H1 (cell line): Measurements from ENCODE around the gene RAB3GAP2. TPM values are rescaled to one million over a fixed set of nuclear protein-coding genes. Genes with fewer than 3 reads are reported as not detected.

Experiments
- CTCF ChIA-PET: fragments of 300-600 bp; sonication (Branson Sonifier 250); formaldehyde crosslinking; loops from one replicate; lab custom pipeline; 2021; ENCODE audit not compliant: partially characterized antibody; lab: Charles Lee
- POLR2A ChIA-PET: fragments of 300-600 bp; sonication (Branson Sonifier 250); formaldehyde crosslinking; loops from one replicate; lab custom pipeline; 2021; ENCODE audit warnings: inconsistent platforms; ENCODE audit not compliant: partially characterized antibody; lab: Charles Lee
- DNase-seq, 2 experiments: peaks; one replicate each; pipeline versions ENCODE4 v3.0.0 to v3.0.0-alpha.2; 2010 to 2022; ENCODE audit warnings: low spot score in 2 of 2, low read depth in 1 of 2, mixed read lengths in 1 of 2
- FAIRE-seq: peaks from 2 replicates; lab custom pipeline; 2011; peaks lifted over from hg19 to GRCh38; lab: Jason Lieb, UNC
- H2AFZ ChIP-seq: 2 replicates; pipeline ENCODE4 v1.8.1; 2012; ENCODE audit warnings: low read length, inconsistent platforms
- H2AK5ac ChIP-seq: 2 replicates; pipeline ENCODE4 v1.6.1; 2013; ENCODE audit warnings: low read depth, low read length
- H2BK120ac ChIP-seq: replicated peaks from 2 replicates; pipeline ENCODE3; 2013; ENCODE audit warnings: low read depth, low read length, inconsistent platforms
- H2BK12ac ChIP-seq: 2 replicates; pipeline ENCODE4 v1.6.1; 2013; ENCODE audit warnings: low read depth, low read length
- H2BK15ac ChIP-seq: 2 replicates; pipeline ENCODE4 v1.6.1; 2013; ENCODE audit warnings: low read length
- H2BK20ac ChIP-seq: 2 replicates; pipeline ENCODE4 v1.6.1; 2013; ENCODE audit warnings: low read length
- H2BK5ac ChIP-seq: 2 replicates; pipeline ENCODE4 v1.6.1; 2013; ENCODE audit warnings: low read depth, low read length
- H3K14ac ChIP-seq: 2 replicates; pipeline ENCODE4 v1.6.1; 2013; ENCODE audit warnings: inconsistent platforms; ENCODE audit not compliant: insufficient read length
- H3K18ac ChIP-seq: 2 replicates; pipeline ENCODE4 v1.6.1; 2013; ENCODE audit warnings: low read length; ENCODE audit errors: extremely low read depth
- H3K23ac ChIP-seq: 2 replicates; pipeline ENCODE4 v1.6.1; 2013; ENCODE audit warnings: inconsistent platforms; ENCODE audit not compliant: insufficient read length
- H3K23me2 ChIP-seq: 2 replicates; pipeline ENCODE4 v1.6.1; 2013; ENCODE audit warnings: low read depth, low read length
- H3K27ac ChIP-seq: 2 replicates; pipeline ENCODE4 v1.6.1; 2011; ENCODE audit warnings: low read depth, low read length, inconsistent platforms
- H3K27me3 ChIP-seq, 4 experiments: replicated peaks in 1 of 4; 1 replicate in 1 of 4; 2 replicates in 3 of 4; pipeline versions ENCODE4 v1.6.1 to v1.8.1; 2011 to 2013; ENCODE audit warnings: low read length in 3 of 4, mild to moderate bottlenecking in 3 of 4, inconsistent platforms in 2 of 4, mixed read lengths in 2 of 4, moderate library complexity in 1 of 4; ENCODE audit not compliant: control insufficient read depth in 3 of 4, insufficient read depth in 3 of 4; ENCODE audit errors: extremely low read depth in 1 of 4
- H3K36me3 ChIP-seq, 4 experiments: 2 replicates each; pipeline versions ENCODE4 v1.6.1 to v1.8.1; 2011 to 2013; ENCODE audit warnings: mild to moderate bottlenecking in 4 of 4, low read length in 3 of 4, moderate library complexity in 2 of 4, control low read depth in 1 of 4, inconsistent platforms in 1 of 4; ENCODE audit not compliant: insufficient read depth in 4 of 4, control insufficient read depth in 2 of 4
- H3K4ac ChIP-seq: replicated peaks from 2 replicates; pipeline ENCODE3; 2013; ENCODE audit warnings: low read length, low read depth, mixed read lengths, inconsistent platforms; ENCODE audit not compliant: insufficient read length
- H3K4me1 ChIP-seq, 4 experiments: replicated peaks in 1 of 4; 1 replicate in 1 of 4; 2 replicates in 3 of 4; pipeline versions ENCODE4 v1.6.1 to v1.8.1; 2011 to 2013; ENCODE audit warnings: low read length in 3 of 4, inconsistent platforms in 2 of 4, mixed read lengths in 1 of 4; ENCODE audit not compliant: insufficient read depth in 4 of 4, control insufficient read depth in 3 of 4
- H3K4me2 ChIP-seq, 2 experiments: 2 replicates each; pipeline versions ENCODE4 v1.6.1 to v1.8.1; 2011 to 2013; ENCODE audit warnings: low read depth in 2 of 2, low read length in 2 of 2, control low read depth in 1 of 2, inconsistent platforms in 1 of 2, mild to moderate bottlenecking in 1 of 2; ENCODE audit not compliant: insufficient read depth in 1 of 2
- H3K4me3 ChIP-seq, 4 experiments: fragments of 200-600, 300-600 bp in 1 of 4; sonication (generic), shearing (Covaris generic), sonication (Bioruptor Twin) in 1 of 4; 2 replicates each; pipeline versions ENCODE4 v1.5.1 to v1.8.1; 2011 to 2016; ENCODE audit warnings: low read length in 4 of 4, low read depth in 3 of 4, control low read depth in 2 of 4, inconsistent platforms in 2 of 4, mild to moderate bottlenecking in 2 of 4, mixed read lengths in 1 of 4, moderate library complexity in 1 of 4; ENCODE audit not compliant: insufficient read depth in 2 of 4; ENCODE audit errors: extremely low read depth in 1 of 4
- H3K56ac ChIP-seq: replicated peaks from 2 replicates; pipeline ENCODE3; 2013; ENCODE audit warnings: low read depth, mild to moderate bottlenecking, mixed read lengths, low read length, inconsistent platforms; ENCODE audit not compliant: insufficient read length
- H3K79me1 ChIP-seq: 2 replicates; pipeline ENCODE4 v1.6.1; 2013; ENCODE audit warnings: low read depth, low read length, control low read depth
- H3K79me2 ChIP-seq, 2 experiments: 2 replicates each; pipeline versions ENCODE4 v1.6.1 to v1.8.1; 2012 to 2013; ENCODE audit warnings: low read length in 2 of 2, mild to moderate bottlenecking in 2 of 2, inconsistent platforms in 1 of 2; ENCODE audit not compliant: insufficient read depth in 2 of 2, control insufficient read depth in 1 of 2
- H3K9ac ChIP-seq, 4 experiments: replicated peaks in 1 of 4; 1 replicate in 1 of 4; 2 replicates in 3 of 4; pipeline versions ENCODE4 v1.6.1 to v1.8.1; 2011 to 2013; ENCODE audit warnings: low read depth in 3 of 4, low read length in 3 of 4, control low read depth in 2 of 4, mild to moderate bottlenecking in 2 of 4, moderate library complexity in 2 of 4, inconsistent platforms in 1 of 4; ENCODE audit errors: extremely low read depth in 1 of 4
- H3K9me3 ChIP-seq, 2 experiments: 2 replicates each; pipeline versions ENCODE4 v1.6.1 to v1.8.1; 2012 to 2013; ENCODE audit warnings: mild to moderate bottlenecking in 2 of 2, moderate library complexity in 2 of 2, control low read depth in 1 of 2, inconsistent platforms in 1 of 2, low read depth in 1 of 2, low read length in 1 of 2, mixed read lengths in 1 of 2; ENCODE audit not compliant: insufficient read depth in 2 of 2
- H4K20me1 ChIP-seq, 2 experiments: replicated peaks in 1 of 2; 2 replicates each; pipeline versions ENCODE3 to v1.8.1; 2011 to 2013; ENCODE audit warnings: inconsistent platforms in 2 of 2, low read length in 2 of 2, mild to moderate bottlenecking in 1 of 2; ENCODE audit not compliant: insufficient read depth in 2 of 2, control insufficient read depth in 1 of 2
- H4K5ac ChIP-seq: 2 replicates; pipeline ENCODE4 v1.6.1; 2013; ENCODE audit warnings: low read length, low read depth, mixed read lengths, inconsistent platforms; ENCODE audit not compliant: insufficient read length
- H4K8ac ChIP-seq: 2 replicates; pipeline ENCODE4 v1.8.0; 2013; ENCODE audit warnings: mild to moderate bottlenecking, moderate library complexity, low read length, inconsistent platforms; ENCODE audit not compliant: insufficient read depth; ENCODE audit errors: extremely low read depth
- H4K91ac ChIP-seq: replicated peaks from 2 replicates; pipeline ENCODE3; 2013; ENCODE audit warnings: low read length, mixed read lengths, inconsistent platforms; ENCODE audit not compliant: insufficient read length
- ASH2L ChIP-seq: fragments of 200-600, 300-600 bp; sonication (generic); IDR thresholded peaks from one replicate; pipeline ENCODE4 v1.7.1; 2017; ENCODE audit warnings: low read length
- CBX5 ChIP-seq: fragments of 300-800, 300-1000 bp; sonication (generic); IDR thresholded peaks from 2 replicates; pipeline ENCODE4 v1.7.1; 2016; ENCODE audit warnings: antibody characterized with exemption, low read length, low read depth
- EGR1 ChIP-seq: IDR thresholded peaks from 2 replicates; pipeline ENCODE4 v1.6.1; 2011; ENCODE audit warnings: low read depth, low read length, borderline replicate concordance
- NANOG ChIP-seq: IDR thresholded peaks from 2 replicates; pipeline ENCODE4 v1.6.1; 2011; ENCODE audit warnings: low read length, low read depth, mild to moderate bottlenecking, inconsistent platforms; ENCODE audit not compliant: insufficient read depth, poor library complexity, severe bottlenecking
- POLR2AphosphoS5 ChIP-seq: IDR thresholded peaks from 2 replicates; pipeline ENCODE4 v1.6.1; 2011; ENCODE audit warnings: low read depth, low read length
- POU5F1 ChIP-seq: IDR thresholded peaks from 2 replicates; pipeline ENCODE4 v1.6.1; 2011; ENCODE audit warnings: low read depth, mild to moderate bottlenecking, low read length, moderate library complexity
- RBBP5 ChIP-seq: IDR thresholded peaks from 2 replicates; pipeline ENCODE4 v1.7.1; 2012; ENCODE audit warnings: low read depth, mild to moderate bottlenecking, inconsistent platforms, low read length, moderate library complexity, borderline replicate concordance
- SP1 ChIP-seq: IDR thresholded peaks from 2 replicates; pipeline ENCODE4 v1.6.1; 2011; ENCODE audit warnings: low read depth, low read length
- SUZ12 ChIP-seq: fragments of 200-600 bp; sonication (generic); IDR thresholded peaks from 2 replicates; pipeline ENCODE4 v1.6.1; 2012; ENCODE audit warnings: mild to moderate bottlenecking, inconsistent platforms, low read length, moderate library complexity, mixed read lengths
- ZNF274 ChIP-seq: IDR thresholded peaks from 2 replicates; pipeline ENCODE4 v1.7.0; 2012; ENCODE audit warnings: low read length, borderline replicate concordance; ENCODE audit errors: extremely low read depth
- WGBS, 2 experiments: shearing (Covaris generic) in 1 of 2; methylation state at CpG; one replicate each; pipeline versions ENCODE4 v1.1.6 to v1.1.7; 2013 to 2015; ENCODE audit warnings: low lambda C conversion rate in 2 of 2, mixed read lengths in 2 of 2, inconsistent platforms in 1 of 2, low coverage in 1 of 2, missing lambda C conversion rate in 1 of 2; ENCODE audit not compliant: insufficient replicate concordance in 2 of 2, insufficient coverage in 1 of 2, insufficient read length in 1 of 2; ENCODE audit errors: extremely low coverage in 1 of 2, missing lambda C conversion rate in 1 of 2; 5-methylcytosine and 5-hydroxymethylcytosine counted together
- polyA plus RNA-seq, 7 experiments: library from polyadenylated mRNA; depleted of rRNA in 3 of 7; stranded (reverse) in 5 of 7; unstranded in 2 of 7; fragments of >200 nt in 5 of 7; fragments of 200-250 nt in 2 of 7; gene quantifications; 1 replicate in 5 of 7; 2 replicates in 1 of 7; 4 replicates in 1 of 7; pipeline versions ENCODE4 v1.2.1 to v1.2.3, GENCODE V29; 2011 to 2013; ENCODE audit warnings: missing spikeins in 2 of 7, mixed read lengths in 2 of 7
- total RNA-seq: library from RNA; stranded (reverse); fragmentation: NEBNext Ultra II Directional; extraction: Animal tissue kit (Norgen Biotek cat#: 25700); gene quantifications from 2 replicates; pipeline ENCODE4 v1.2.1, GENCODE V29; 2021

Gene RAB3GAP2
- total and polyA plus RNA-seq, 2 of the 8 experiments (the other 6 are each of a cell fraction or from before 2014, with no cell fraction given): 19.7 to 52.7 TPM

GRCh38 chr1:220296981-220297380 lies 24.7 kb upstream of the RAB3GAP2 start:
- Histone ChIP-seq H3K23me2 (no peaks in the 10 kb centered on the region), H4K8ac (no peak overlapping the region), H2BK20ac (no peak overlapping the region), H3K4me1 (peaks cover 0 to 14% (median 4%) of the 10 kb centered on the region in 4 experiments; a peak in 5 of 7 replicates), H3K9ac (no peak overlapping the region), H2AFZ (no peak overlapping the region), H3K14ac (no peak overlapping the region), H4K91ac (no peak overlapping the region), H3K23ac (no peak overlapping the region), H3K4me3 (no peak overlapping the region), H3K36me3 (0 out of 8 replicates have a peak, but pooled peaks cover 0 to 2% (median 0%) of the 10 kb centered on the region in 4 experiments), H3K79me2 (no peaks in the 10 kb centered on the region), H4K20me1 (no peaks in the 10 kb centered on the region), H3K4ac (no peak overlapping the region), H3K27ac (no peak overlapping the region), H2BK12ac (peak overlapping the region; percentile 44; the same call in 1 of the 2 replicates), H2AK5ac (no peak overlapping the region), H3K9me3 (no peaks in the 10 kb centered on the region), H3K56ac (no peak overlapping the region), H2BK15ac (no peak overlapping the region), H3K79me1 (no peaks in the 10 kb centered on the region), H3K27me3 (no peaks in the 10 kb centered on the region), H3K4me2 (no peak overlapping the region), H2BK5ac (no peak overlapping the region), H2BK120ac (no peak overlapping the region), H4K5ac (no peak overlapping the region), H3K18ac (no peak overlapping the region)
- 91% methylated on average over 1 of the region's 1 CpG; no CpG with 5 or more reads in 1 of the 2 experiments for WGBS, 2 experiments
- POLR2A ChIA-PET: interaction anchor here (1.6 kb wide), 2 partner anchors 25 to 451 kb away, joined by 4 read pairs; partner anchors contain the start of genes MTARC2 and RAB3GAP2
- no peak for DNase-seq
- FAIRE-seq: no peak
- CTCF ChIA-PET: interaction anchor here (0.7 to 11.8 kb wide), 27 partner anchors 12 to 1182 kb away, joined by 3 to 168 read pairs (median 6); no protein-coding TSS in a partner anchor
- TF ChIP-seq POLR2AphosphoS5 (no peak), ASH2L (no peak), ZNF274 (no peak), NANOG (no peak), SUZ12 (no peak), SP1 (no peak), POU5F1 (no peak), RBBP5 (no peak), CBX5 (no peak), EGR1 (no peak)
